Chondrocyte (in vitro differentiated cells): ENCODE results near the gene FSIP1. TPM values are rescaled to one million over a fixed set of nuclear protein-coding genes. Genes with fewer than 3 reads are reported as not detected.

Source experiments
- DNase-seq: peaks from one replicate; pipeline ENCODE4 v3.0.0; 2021; ENCODE audit warnings: mixed read lengths, low spot score
- H3K27ac Mint-ChIP-seq: one replicate; pipeline ENCODE4 v1.8.0; 2021; ENCODE audit warnings: mild to moderate bottlenecking, moderate library complexity, mixed read lengths; ENCODE audit not compliant: unreplicated experiment
- H3K27me3 Mint-ChIP-seq: 2 replicates; pipeline ENCODE4 v1.8.0; 2021; ENCODE audit warnings: low read depth, mixed read lengths
- H3K36me3 Mint-ChIP-seq: 2 replicates; pipeline ENCODE4 v1.8.0; 2021; ENCODE audit warnings: low read depth, mixed read lengths
- H3K4me1 Mint-ChIP-seq: 2 replicates; pipeline ENCODE4 v1.8.0; 2021; ENCODE audit warnings: low read depth, mild to moderate bottlenecking, mixed read lengths
- H3K4me3 Mint-ChIP-seq: one replicate; pipeline ENCODE4 v1.8.0; 2021; ENCODE audit warnings: mild to moderate bottlenecking, moderate library complexity, mixed read lengths; ENCODE audit not compliant: unreplicated experiment
- H3K9me3 Mint-ChIP-seq: 2 replicates; pipeline ENCODE4 v1.8.0; 2021; ENCODE audit warnings: low read depth, mixed read lengths
- total RNA-seq: library from RNA; stranded (reverse); gene quantifications from 3 replicates; pipeline ENCODE4 v1.2.1, GENCODE V29; 2021
- TF ChIP-seq, protein P1 (sequence below): fragments of 200-600 bp; sonication (generic); IDR thresholded peaks from 2 replicates; pipeline ENCODE4 v1.5.0; 2021; ENCODE audit warnings: antibody characterized with exemption, mild to moderate bottlenecking, moderate library complexity

FSIP1 gene
- total RNA-seq, 1 donor from 2014 or later, result 0.40 TPM

GRCh38 chr15:39565851-39566250, 216.8 kb downstream of the FSIP1 start:
- TF ChIP-seq, protein P1, sequence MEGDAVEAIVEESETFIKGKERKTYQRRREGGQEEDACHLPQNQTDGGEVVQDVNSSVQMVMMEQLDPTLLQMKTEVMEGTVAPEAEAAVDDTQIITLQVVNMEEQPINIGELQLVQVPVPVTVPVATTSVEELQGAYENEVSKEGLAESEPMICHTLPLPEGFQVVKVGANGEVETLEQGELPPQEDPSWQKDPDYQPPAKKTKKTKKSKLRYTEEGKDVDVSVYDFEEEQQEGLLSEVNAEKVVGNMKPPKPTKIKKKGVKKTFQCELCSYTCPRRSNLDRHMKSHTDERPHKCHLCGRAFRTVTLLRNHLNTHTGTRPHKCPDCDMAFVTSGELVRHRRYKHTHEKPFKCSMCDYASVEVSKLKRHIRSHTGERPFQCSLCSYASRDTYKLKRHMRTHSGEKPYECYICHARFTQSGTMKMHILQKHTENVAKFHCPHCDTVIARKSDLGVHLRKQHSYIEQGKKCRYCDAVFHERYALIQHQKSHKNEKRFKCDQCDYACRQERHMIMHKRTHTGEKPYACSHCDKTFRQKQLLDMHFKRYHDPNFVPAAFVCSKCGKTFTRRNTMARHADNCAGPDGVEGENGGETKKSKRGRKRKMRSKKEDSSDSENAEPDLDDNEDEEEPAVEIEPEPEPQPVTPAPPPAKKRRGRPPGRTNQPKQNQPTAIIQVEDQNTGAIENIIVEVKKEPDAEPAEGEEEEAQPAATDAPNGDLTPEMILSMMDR, result no peak
- H3K9me3 Mint-ChIP-seq, result no peaks in the 10 kb centered on the region
- no peak overlapping the region for H3K4me3 Mint-ChIP-seq
- H3K4me1 Mint-ChIP-seq, result no peaks in the 10 kb centered on the region
- H3K27ac Mint-ChIP-seq, result no peak overlapping the region
- H3K36me3 Mint-ChIP-seq, result no peaks in the 10 kb centered on the region
- DNase-seq, result no peak
- no peaks in the 10 kb centered on the region for H3K27me3 Mint-ChIP-seq

DNA sequence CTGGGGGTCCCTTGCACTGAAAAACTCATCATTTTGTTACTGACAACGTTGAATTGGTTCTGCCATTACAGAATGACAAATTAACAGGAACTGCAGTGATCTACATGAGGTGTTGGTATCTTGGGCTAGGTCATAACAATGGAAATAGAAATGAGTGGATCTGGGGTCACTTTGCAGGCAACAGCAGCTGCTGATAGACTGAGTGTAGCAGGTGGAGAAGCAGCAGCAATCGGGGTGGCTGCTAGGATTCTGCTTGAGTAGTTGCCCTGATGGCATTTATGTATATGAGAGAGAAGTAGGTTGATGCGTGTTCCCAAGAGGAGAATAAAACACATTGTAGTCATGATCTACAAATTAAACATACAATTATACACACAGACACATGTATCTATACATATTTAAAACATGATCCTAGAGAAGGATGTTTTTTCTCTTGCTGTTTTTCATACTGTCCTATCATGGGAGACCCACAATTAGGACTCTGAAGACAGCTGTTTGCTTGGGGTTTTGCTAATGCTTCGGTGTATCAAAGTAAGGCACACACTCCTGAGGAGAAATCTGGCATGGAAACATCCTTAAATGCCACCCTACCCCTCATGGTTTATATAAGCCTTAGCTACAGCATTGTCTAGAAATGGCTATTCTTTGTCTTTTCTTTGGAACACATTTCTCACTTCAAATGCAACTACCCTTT, 217.5 kb downstream of the FSIP1 start:
- H3K4me3 Mint-ChIP-seq, result no peak overlapping the region
- TF ChIP-seq, protein P1, result no peak
- no peak for DNase-seq
- no peak overlapping the region for H3K27ac Mint-ChIP-seq
- H3K36me3 Mint-ChIP-seq, result no peaks in the 10 kb centered on the region
- no peaks in the 10 kb centered on the region for H3K27me3 Mint-ChIP-seq
- no peaks in the 10 kb centered on the region for H3K4me1 Mint-ChIP-seq
- H3K9me3 Mint-ChIP-seq, result no peaks in the 10 kb centered on the region

DNA sequence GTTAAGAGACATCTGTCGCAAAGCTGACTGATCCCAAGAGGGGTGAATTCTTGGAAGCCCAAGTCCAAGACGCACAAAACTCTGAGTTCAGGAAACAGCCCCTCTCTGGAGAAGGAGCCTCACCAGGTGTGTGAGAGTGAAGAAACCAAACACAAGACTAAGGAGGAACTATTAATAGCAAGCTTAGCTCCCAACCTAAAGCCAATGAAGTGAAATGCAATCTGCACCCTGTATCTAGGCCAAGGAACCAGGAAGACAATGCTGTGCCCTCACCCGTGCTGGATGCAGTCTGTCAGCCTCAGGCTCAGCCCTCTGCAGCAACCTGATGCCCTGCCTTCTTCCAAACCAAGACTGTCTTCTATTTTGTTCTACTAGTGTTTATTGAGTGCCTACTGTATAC, 224.2 kb downstream of the FSIP1 start:
- DNase-seq, result no peak
- Mint-ChIP-seq H3K4me1 (no peaks in the 10 kb centered on the region), H3K27me3 (no peaks in the 10 kb centered on the region), H3K27ac (no peak overlapping the region), H3K4me3 (no peak overlapping the region), H3K9me3 (no peaks in the 10 kb centered on the region), H3K36me3 (no peaks in the 10 kb centered on the region)
- TF ChIP-seq, protein P1, result no peak

GRCh38 chr15:39556461-39556860, 226.2 kb downstream of the FSIP1 start:
- no peak for DNase-seq
- Mint-ChIP-seq H3K4me1 (no peaks in the 10 kb centered on the region), H3K27me3 (no peaks in the 10 kb centered on the region), H3K36me3 (no peaks in the 10 kb centered on the region), H3K4me3 (no peak overlapping the region), H3K9me3 (no peaks in the 10 kb centered on the region), H3K27ac (no peak overlapping the region)
- TF ChIP-seq, protein P1, result no peak

GRCh38 chr15:39555885-39556284, 226.8 kb downstream of the FSIP1 start:
- DNase-seq, result no peak
- TF ChIP-seq, protein P1, result no peak
- H3K4me1 Mint-ChIP-seq, result no peaks in the 10 kb centered on the region
- no peaks in the 10 kb centered on the region for H3K9me3 Mint-ChIP-seq
- no peaks in the 10 kb centered on the region for H3K36me3 Mint-ChIP-seq
- no peak overlapping the region for H3K27ac Mint-ChIP-seq
- no peaks in the 10 kb centered on the region for H3K27me3 Mint-ChIP-seq
- H3K4me3 Mint-ChIP-seq, result no peak overlapping the region
